HG02852 (cell line): ENCODE measurements around the gene CYB5R4.

Experiments used
- ATAC-seq: cut with Tn5 transposase; IDR thresholded peaks from one replicate; pipeline ENCODE4 v1.9.1; 2021; ENCODE audit warnings: mild to moderate bottlenecking, moderate library complexity; ENCODE audit not compliant: unreplicated experiment

Gene CYB5R4

GRCh38 chr6:83976037-83976755 lies 116.7 kb downstream of the CYB5R4 start:
- ATAC-seq = no peak

GRCh38 chr6:83976871-83977270 lies 117.4 kb downstream of the CYB5R4 start:
- no peak for ATAC-seq

GRCh38 chr6:83978324-83978734 lies 118.8 kb downstream of the CYB5R4 start:
- ATAC-seq = no peak

GRCh38 chr6:83978997-83979396 lies 119.5 kb downstream of the CYB5R4 start:
- ATAC-seq = no peak

GRCh38 chr6:83984411-83984810 lies 124.9 kb downstream of the CYB5R4 start:
- ATAC-seq = no peak

GRCh38 chr6:83985308-83985713 lies 125.8 kb downstream of the CYB5R4 start:
- no peak for ATAC-seq

- ATAC-seq = no peak
Observed at GRCh38 chr6:83985715-83986114, 126.2 kb downstream of the CYB5R4 start.

- no peak for ATAC-seq
Observed at GRCh38 chr6:83998021-83998584, 138.6 kb downstream of the CYB5R4 start.

- no peak for ATAC-seq
Observed at GRCh38 chr6:84001119-84001518, 141.6 kb downstream of the CYB5R4 start.

- no peak for ATAC-seq
Observed at GRCh38 chr6:84002226-84002625, 142.7 kb downstream of the CYB5R4 start.

- no peak for ATAC-seq
Observed at GRCh38 chr6:84003131-84003530, 143.6 kb downstream of the CYB5R4 start.

GRCh38 chr6:84003654-84004053 lies 144.2 kb downstream of the CYB5R4 start:
- ATAC-seq = no peak

GRCh38 chr6:84007871-84008270 lies 148.4 kb downstream of the CYB5R4 start:
- no peak for ATAC-seq

- no peak for ATAC-seq
Observed at GRCh38 chr6:84013354-84013753, 153.9 kb downstream of the CYB5R4 start.

GRCh38 chr6:84013931-84014330 lies 154.4 kb downstream of the CYB5R4 start:
- ATAC-seq = no peak

GRCh38 chr6:84016029-84016428 lies 156.5 kb downstream of the CYB5R4 start:
- no peak for ATAC-seq
